ENCODE results near the gene TK1. TPM values are rescaled to one million over a fixed set of nuclear protein-coding genes. Genes with fewer than 3 reads are reported as not detected.

Gene TK1
- total RNA-seq, 1 experiment from 2014 or later, result 133 TPM

DNA sequence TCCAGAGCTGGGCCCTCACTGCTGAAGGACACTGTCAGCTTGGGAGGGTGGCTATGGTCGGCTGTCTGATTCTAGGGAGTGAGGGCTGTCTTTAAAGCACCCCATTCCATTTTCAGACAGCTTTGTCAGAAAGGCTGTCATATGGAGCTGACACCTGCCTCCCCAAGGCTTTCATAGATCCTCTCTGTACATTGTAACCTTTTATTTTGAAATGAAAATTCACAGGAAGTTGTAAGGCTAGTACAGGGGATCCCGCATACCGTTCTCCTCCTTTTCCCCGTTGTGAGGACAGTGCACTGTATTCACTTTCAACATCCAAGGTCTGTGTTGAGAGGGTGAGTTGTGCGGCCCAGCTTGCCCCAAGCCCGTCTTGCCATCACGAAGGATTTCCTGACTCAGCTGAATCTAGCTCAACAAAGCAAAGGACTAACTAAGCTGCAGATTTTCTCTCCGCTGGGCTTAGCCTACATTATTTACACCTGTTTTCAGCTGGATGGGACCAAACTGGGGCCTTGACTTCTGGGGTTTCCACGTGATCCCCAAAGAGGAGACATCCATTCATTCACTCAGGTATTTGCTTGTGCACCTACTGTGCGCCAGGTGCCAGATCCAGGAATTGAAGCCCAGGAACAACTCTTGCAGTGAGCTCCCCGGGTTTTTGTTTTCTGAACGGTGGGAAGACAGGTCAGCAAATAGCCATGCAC is 39.4 kb upstream of the TK1 start:
- no TSS peak for BruUV-seq (replicated peaks)
- POLR2A ChIA-PET (ENCODE audit: low non-redundant PET), result interaction anchor here (0.6 kb wide), 1 partner anchor 15 kb away, joined by 3 read pairs; no protein-coding TSS in a partner anchor
- no peaks in the 10 kb centered on the region for H3K9me3 ChIP-seq (ENCODE audit: low read depth, low read length, poor library complexity, severe bottlenecking)
- peaks cover 6% of the 10 kb centered on the region for H3K4me1 ChIP-seq (ENCODE audit: insufficient read depth, low read length, poor library complexity, severe bottlenecking)
- CTCF ChIA-PET, result no interaction called here
- intact Hi-C loops (cut with micrococcal nuclease; ENCODE audit: unreplicated experiment), result no loop called here
- TF ChIP-seq, protein P1, sequence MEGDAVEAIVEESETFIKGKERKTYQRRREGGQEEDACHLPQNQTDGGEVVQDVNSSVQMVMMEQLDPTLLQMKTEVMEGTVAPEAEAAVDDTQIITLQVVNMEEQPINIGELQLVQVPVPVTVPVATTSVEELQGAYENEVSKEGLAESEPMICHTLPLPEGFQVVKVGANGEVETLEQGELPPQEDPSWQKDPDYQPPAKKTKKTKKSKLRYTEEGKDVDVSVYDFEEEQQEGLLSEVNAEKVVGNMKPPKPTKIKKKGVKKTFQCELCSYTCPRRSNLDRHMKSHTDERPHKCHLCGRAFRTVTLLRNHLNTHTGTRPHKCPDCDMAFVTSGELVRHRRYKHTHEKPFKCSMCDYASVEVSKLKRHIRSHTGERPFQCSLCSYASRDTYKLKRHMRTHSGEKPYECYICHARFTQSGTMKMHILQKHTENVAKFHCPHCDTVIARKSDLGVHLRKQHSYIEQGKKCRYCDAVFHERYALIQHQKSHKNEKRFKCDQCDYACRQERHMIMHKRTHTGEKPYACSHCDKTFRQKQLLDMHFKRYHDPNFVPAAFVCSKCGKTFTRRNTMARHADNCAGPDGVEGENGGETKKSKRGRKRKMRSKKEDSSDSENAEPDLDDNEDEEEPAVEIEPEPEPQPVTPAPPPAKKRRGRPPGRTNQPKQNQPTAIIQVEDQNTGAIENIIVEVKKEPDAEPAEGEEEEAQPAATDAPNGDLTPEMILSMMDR (conservative IDR thresholded peaks at IDR 0.05; ENCODE audit: low read depth, low read length), result no peak
- TF ChIP-seq EZH2 (IDR thresholded peaks at IDR 0.05; ENCODE audit: borderline replicate concordance, low read depth, low read length, poor library complexity, severe bottlenecking), result no peak
- peaks cover 39% of the 10 kb centered on the region for H3K36me3 ChIP-seq (ENCODE audit: insufficient read depth, low read length, poor library complexity, severe bottlenecking)
- no peak overlapping the region for H3K4me3 ChIP-seq (ENCODE audit: low read depth, low read length, poor library complexity, severe bottlenecking)
- DNase-seq (ENCODE audit: low spot score), result no peak
- H3K27ac ChIP-seq (ENCODE audit: low read depth, low read length, poor library complexity, severe bottlenecking), result no peak overlapping the region
- peaks cover 9% of the 10 kb centered on the region for H3K27me3 ChIP-seq (replicated peaks; ENCODE audit: insufficient read depth, low read depth, low read length, poor library complexity)

DNA sequence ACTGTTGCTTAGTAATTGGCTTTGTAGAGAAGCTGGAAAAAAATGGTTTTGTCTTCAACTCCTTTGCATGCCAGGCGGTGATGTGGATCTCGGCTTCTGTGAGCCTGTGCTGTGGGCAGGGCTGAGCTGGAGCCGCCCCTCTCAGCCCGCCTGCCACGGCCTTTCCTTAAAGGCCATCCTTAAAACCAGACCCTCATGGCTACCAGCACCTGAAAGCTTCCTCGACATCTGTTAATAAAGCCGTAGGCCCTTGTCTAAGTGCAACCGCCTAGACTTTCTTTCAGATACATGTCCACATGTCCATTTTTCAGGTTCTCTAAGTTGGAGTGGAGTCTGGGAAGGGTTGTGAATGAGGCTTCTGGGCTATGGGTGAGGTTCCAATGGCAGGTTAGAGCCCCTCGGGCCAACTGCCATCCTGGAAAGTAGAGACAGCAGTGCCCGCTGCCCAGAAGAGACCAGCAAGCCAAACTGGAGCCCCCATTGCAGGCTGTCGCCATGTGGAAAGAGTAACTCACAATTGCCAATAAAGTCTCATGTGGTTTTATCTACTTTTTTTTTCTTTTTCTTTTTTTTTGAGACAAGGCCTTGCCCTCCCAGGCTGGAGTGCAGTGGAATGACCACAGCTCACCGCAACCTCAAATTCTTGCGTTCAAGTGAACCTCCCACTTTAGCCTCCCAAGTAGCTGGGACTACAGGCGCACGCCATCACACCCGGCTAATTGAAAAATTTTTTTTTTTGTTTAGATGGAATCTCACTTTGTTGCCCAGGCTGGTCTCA is 38.4 kb upstream of the TK1 start:
- DNase-seq (ENCODE audit: low spot score), result no peak
- ChIA-PET CTCF (no interaction called here), POLR2A (ENCODE audit: low non-redundant PET) (interaction anchor here (0.6 kb wide), 1 partner anchor 292 kb away, joined by 3 read pairs; no protein-coding TSS in a partner anchor)
- no TSS peak for BruUV-seq (replicated peaks)
- TF ChIP-seq, protein P1 (conservative IDR thresholded peaks at IDR 0.05; ENCODE audit: low read depth, low read length), result no peak
- Histone ChIP-seq H3K4me1 (ENCODE audit: insufficient read depth, low read length, poor library complexity, severe bottlenecking) (peaks cover 6% of the 10 kb centered on the region), H3K36me3 (ENCODE audit: insufficient read depth, low read length, poor library complexity, severe bottlenecking) (peaks cover 48% of the 10 kb centered on the region), H3K9me3 (ENCODE audit: low read depth, low read length, poor library complexity, severe bottlenecking) (no peaks in the 10 kb centered on the region), H3K27me3 (replicated peaks; ENCODE audit: insufficient read depth, low read depth, low read length, poor library complexity) (no peaks in the 10 kb centered on the region), H3K4me3 (ENCODE audit: low read depth, low read length, poor library complexity, severe bottlenecking) (no peak overlapping the region), H3K27ac (ENCODE audit: low read depth, low read length, poor library complexity, severe bottlenecking) (no peak overlapping the region)
- intact Hi-C loops (cut with micrococcal nuclease; ENCODE audit: unreplicated experiment), result no loop called here

DNA sequence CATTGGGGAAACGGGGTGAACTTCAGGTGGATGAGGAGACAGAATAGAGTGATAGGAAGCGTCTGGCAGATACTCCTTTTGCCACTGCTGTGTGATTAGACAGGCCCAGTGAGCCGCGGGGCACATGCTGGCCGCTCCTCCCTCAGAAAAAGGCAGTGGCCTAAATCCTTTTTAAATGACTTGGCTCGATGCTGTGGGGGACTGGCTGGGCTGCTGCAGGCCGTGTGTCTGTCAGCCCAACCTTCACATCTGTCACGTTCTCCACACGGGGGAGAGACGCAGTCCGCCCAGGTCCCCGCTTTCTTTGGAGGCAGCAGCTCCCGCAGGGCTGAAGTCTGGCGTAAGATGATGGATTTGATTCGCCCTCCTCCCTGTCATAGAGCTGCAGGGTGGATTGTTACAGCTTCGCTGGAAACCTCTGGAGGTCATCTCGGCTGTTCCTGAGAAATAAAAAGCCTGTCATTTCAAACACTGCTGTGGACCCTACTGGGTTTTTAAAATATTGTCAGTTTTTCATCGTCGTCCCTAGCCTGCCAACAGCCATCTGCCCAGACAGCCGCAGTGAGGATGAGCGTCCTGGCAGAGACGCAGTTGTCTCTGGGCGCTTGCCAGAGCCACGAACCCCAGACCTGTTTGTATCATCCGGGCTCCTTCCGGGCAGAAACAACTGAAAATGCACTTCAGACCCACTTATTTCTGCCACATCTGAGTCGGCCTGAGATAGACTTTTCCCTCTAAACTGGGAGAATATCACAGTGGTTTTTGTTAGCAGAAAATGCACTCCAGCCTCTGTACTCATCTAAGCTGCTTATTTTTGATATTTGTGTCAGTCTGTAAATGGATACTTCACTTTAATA is 37.6 kb upstream of the TK1 start:
- BruUV-seq (replicated peaks), result no TSS peak
- no peak for TF ChIP-seq EZH2 (IDR thresholded peaks at IDR 0.05; ENCODE audit: borderline replicate concordance, low read depth, low read length, poor library complexity, severe bottlenecking)
- TF ChIP-seq, protein P1 (conservative IDR thresholded peaks at IDR 0.05; ENCODE audit: low read depth, low read length), result no peak
- no peak for DNase-seq (ENCODE audit: low spot score)
- H3K4me1 ChIP-seq (ENCODE audit: insufficient read depth, low read length, poor library complexity, severe bottlenecking), result peaks cover 6% of the 10 kb centered on the region
- peaks cover 53% of the 10 kb centered on the region for H3K36me3 ChIP-seq (ENCODE audit: insufficient read depth, low read length, poor library complexity, severe bottlenecking)
- intact Hi-C loops (cut with micrococcal nuclease; ENCODE audit: unreplicated experiment), result no loop called here
- ChIA-PET POLR2A (ENCODE audit: low non-redundant PET) (interaction anchor here (0.6 kb wide), 1 partner anchor 291 kb away, joined by 3 read pairs; no protein-coding TSS in a partner anchor), CTCF (no interaction called here)
- no peak overlapping the region for H3K4me3 ChIP-seq (ENCODE audit: low read depth, low read length, poor library complexity, severe bottlenecking)
- no peak overlapping the region for H3K27ac ChIP-seq (ENCODE audit: low read depth, low read length, poor library complexity, severe bottlenecking)
- H3K9me3 ChIP-seq (ENCODE audit: low read depth, low read length, poor library complexity, severe bottlenecking), result no peaks in the 10 kb centered on the region
- H3K27me3 ChIP-seq (replicated peaks; ENCODE audit: insufficient read depth, low read depth, low read length, poor library complexity), result no peaks in the 10 kb centered on the region

All from A673 (cell line).